A549 (cell line): Measurements from ENCODE around the gene LRP6. TPM values are rescaled to one million over a fixed set of nuclear protein-coding genes. Genes with fewer than 3 reads are reported as not detected.

Source experiments
- ATAC-seq, 2 experiments: fragments of 200-7000 bp in 1 of 2; fragments of >200 bp in 1 of 2; cut with Nextera tagmentation in 1 of 2; cut with Tn5 transposase in 1 of 2; 3 replicates each; pipeline versions ENCODE4 v1.8.0 to v1.9.1; 2018 to 2020; ENCODE audit warnings: mild to moderate bottlenecking in 1 of 2, moderate library complexity in 1 of 2
- CTCF ChIA-PET: fragments of 300-600 bp; sonication (Branson Sonifier 250); formaldehyde crosslinking; extraction: SDS; loops from one replicate; lab custom pipeline; 2021; ENCODE audit warnings: antibody characterized with exemption, inconsistent platforms; lab: Yijun Ruan, JAX
- POLR2A ChIA-PET: fragments of 350-600 bp; formaldehyde crosslinking; extraction: SDS; loops from one replicate; lab custom pipeline; 2021; ENCODE audit warnings: antibody characterized with exemption, inconsistent platforms; lab: Yijun Ruan, JAX
- DNase-seq, 2 experiments: peaks; one replicate each; pipeline versions ENCODE4 v3.0.0 to v3.0.0-alpha.2; 2011 to 2016; ENCODE audit warnings: low read depth in 1 of 2, low spot score in 1 of 2
- FAIRE-seq: peaks from 2 replicates; lab custom pipeline; 2011; peaks lifted over from hg19 to GRCh38; lab: Jason Lieb, UNC
- H3K27ac ChIP-seq, 2 experiments: fragments of >200 bp; sonication (Bioruptor Twin); formaldehyde crosslinking; 3 replicates each; pipeline ENCODE4 v1.5.1; 2016 to 2017
- H3K4me1 ChIP-seq: fragments of >200 bp; sonication (Bioruptor Twin); formaldehyde crosslinking; 3 replicates; pipeline ENCODE4 v1.6.1; 2016
- H3K4me2 ChIP-seq: fragments of >200 bp; sonication (Bioruptor Twin); formaldehyde crosslinking; 3 replicates; pipeline ENCODE4 v1.6.1; 2016
- H3K4me3 ChIP-seq: fragments of >200 bp; sonication (Bioruptor Twin); formaldehyde crosslinking; 3 replicates; pipeline ENCODE4 v1.5.1; 2016
- H3K9me3 ChIP-seq: fragments of >200 bp; sonication (Bioruptor Twin); formaldehyde crosslinking; 3 replicates; pipeline ENCODE4 v1.6.1; 2016
- ATOH8 ChIP-seq: fragments of 250-450 bp; sonication (Bioruptor Pico); IDR thresholded peaks from 2 replicates; pipeline ENCODE4 v1.5.0; 2020; ENCODE audit warnings: low read depth, mild to moderate bottlenecking, moderate library complexity
- CBX2 ChIP-seq: fragments of 200-600 bp; sonication (generic); IDR thresholded peaks from 2 replicates; pipeline ENCODE4 v1.6.1; 2016; ENCODE audit warnings: low read depth, mild to moderate bottlenecking, borderline replicate concordance
- CEBPB ChIP-seq, 2 experiments: fragments of >200 bp in 1 of 2; sonication (Bioruptor Twin) in 1 of 2; formaldehyde crosslinking in 1 of 2; IDR thresholded peaks; 2 replicates each; pipeline ENCODE4 v1.6.1; 2012 to 2016
- EP300 ChIP-seq, 2 experiments: fragments of >200 bp; sonication (Bioruptor Twin); formaldehyde crosslinking; IDR thresholded peaks; 2 replicates in 1 of 2; 3 replicates in 1 of 2; pipeline ENCODE4 v1.6.1; 2016 to 2017
- GATA3 ChIP-seq: IDR thresholded peaks from 2 replicates; pipeline ENCODE4 v1.6.1; 2012; ENCODE audit warnings: borderline replicate concordance
- HES2 ChIP-seq: fragments of >200 bp; sonication (Bioruptor Twin); formaldehyde crosslinking; IDR thresholded peaks from 2 replicates; pipeline ENCODE4 v1.6.1; 2016
- HOXB13 ChIP-seq: fragments of 250-450 bp; sonication (Bioruptor Pico); IDR thresholded peaks from 2 replicates; pipeline ENCODE4 v1.5.0; 2020; ENCODE audit warnings: low read depth, mild to moderate bottlenecking, moderate library complexity
- HOXB5 ChIP-seq: fragments of 250-450 bp; sonication (Bioruptor Pico); IDR thresholded peaks from 2 replicates; pipeline ENCODE4 v1.5.0; 2020; ENCODE audit warnings: mild to moderate bottlenecking, moderate library complexity
- JUN ChIP-seq, 2 experiments: fragments of >200 bp; sonication (Bioruptor Twin); formaldehyde crosslinking; IDR thresholded peaks; 2 replicates in 1 of 2; 3 replicates in 1 of 2; pipeline ENCODE4 v1.6.1; 2016 to 2017
- KDM1A ChIP-seq: fragments of 200-600 bp; sonication (generic); IDR thresholded peaks from 2 replicates; pipeline ENCODE4 v1.6.1; 2016; ENCODE audit warnings: low read depth, mild to moderate bottlenecking
- MAFK ChIP-seq: fragments of 450-650 bp; IDR thresholded peaks from 2 replicates; pipeline ENCODE4 v1.6.1; 2014; ENCODE audit not compliant: partially characterized antibody
- MAZ ChIP-seq: fragments of 150-350 bp; IDR thresholded peaks from 2 replicates; pipeline ENCODE4 v1.6.1; 2014; ENCODE audit warnings: antibody characterized with exemption, low read depth, low read length, borderline replicate concordance
- NFE2L2 ChIP-seq: fragments of 150-350 bp; conservative IDR thresholded peaks from 2 replicates; pipeline ENCODE4 v1.6.1; 2014; ENCODE audit warnings: low read length
- NPAS2 ChIP-seq: fragments of 250-450 bp; sonication (Bioruptor Pico); IDR thresholded peaks from 2 replicates; pipeline ENCODE4 v1.8.0; 2022; ENCODE audit warnings: mild to moderate bottlenecking, moderate library complexity, borderline replicate concordance
- NR3C1 ChIP-seq: fragments of >200 bp; sonication (Bioruptor Twin); formaldehyde crosslinking; IDR thresholded peaks from 3 replicates; pipeline ENCODE4 v1.6.1; 2017
- PHF8 ChIP-seq: fragments of 200-600 bp; sonication (generic); IDR thresholded peaks from 2 replicates; pipeline ENCODE4 v1.6.1; 2016; ENCODE audit warnings: low read depth, mild to moderate bottlenecking, antibody characterized with exemption, moderate library complexity, borderline replicate concordance
- POLR2A ChIP-seq: IDR thresholded peaks from 2 replicates; pipeline ENCODE4 v1.6.1; 2012; ENCODE audit warnings: mild to moderate bottlenecking, low read length
- RCOR1 ChIP-seq: fragments of 150-350 bp; IDR thresholded peaks from 2 replicates; pipeline ENCODE4 v1.6.1; 2014; ENCODE audit warnings: antibody characterized with exemption, low read length, low read depth
- RNF2 ChIP-seq: fragments of 200-600 bp; sonication (generic); IDR thresholded peaks from 2 replicates; pipeline ENCODE4 v1.6.1; 2016; ENCODE audit warnings: low read depth, mild to moderate bottlenecking, antibody characterized with exemption, moderate library complexity, borderline replicate concordance
- SREBF2 ChIP-seq: fragments of 450-650 bp; IDR thresholded peaks from 2 replicates; pipeline ENCODE4 v1.6.1; 2014; ENCODE audit warnings: mild to moderate bottlenecking, moderate library complexity
- TFCP2L1 ChIP-seq: fragments of 250-450 bp; sonication (Bioruptor Pico); IDR thresholded peaks from 2 replicates; pipeline ENCODE4 v1.5.0; 2021; ENCODE audit warnings: mild to moderate bottlenecking
- ZC3H11A ChIP-seq: fragments of 450-650 bp; IDR thresholded peaks from 2 replicates; pipeline ENCODE4 v1.6.1; 2014; ENCODE audit warnings: antibody characterized with exemption, mild to moderate bottlenecking
- ZFP36 ChIP-seq: fragments of 450-650 bp; IDR thresholded peaks from 2 replicates; pipeline ENCODE4 v1.6.1; 2014; ENCODE audit warnings: borderline replicate concordance; ENCODE audit not compliant: partially characterized antibody
- ZNF302 ChIP-seq: fragments of 250-450 bp; sonication (Bioruptor Pico); IDR thresholded peaks from 2 replicates; pipeline ENCODE4 v1.9.0; 2021; ENCODE audit warnings: inconsistent platforms, mild to moderate bottlenecking, moderate library complexity
- WGBS: methylation state at CpG from one replicate; pipeline ENCODE4 v1.1.6; 2017; ENCODE audit errors: missing lambda C conversion rate; 5-methylcytosine and 5-hydroxymethylcytosine counted together
- polyA plus RNA-seq, 4 experiments: library from polyadenylated mRNA; depleted of rRNA in 3 of 4; stranded (reverse); fragments of >200 nt; fragmentation: RNase III in 1 of 4; extraction: RNeasy Plus Mini Kit Qiagen cat#74134 plus additional on column Dnase treatment in 1 of 4; gene quantifications; 2 replicates in 3 of 4; 3 replicates in 1 of 4; pipeline ENCODE4 v1.2.3, GENCODE V29; 2011 to 2017
- TF ChIP-seq, protein P1 (sequence below): fragments of 200-600 bp; sonication (generic); IDR thresholded peaks from 2 replicates; pipeline ENCODE4 v1.6.1; 2016; ENCODE audit warnings: antibody characterized with exemption, mild to moderate bottlenecking, moderate library complexity
- TF ChIP-seq, protein P2 (sequence below): fragments of >200 bp; sonication (Bioruptor Twin); formaldehyde crosslinking; IDR thresholded peaks from 3 replicates; pipeline ENCODE4 v1.5.1; 2016
- TF ChIP-seq, protein P3 (sequence below): fragments of 250-450 bp; sonication (Bioruptor Pico); IDR thresholded peaks from 2 replicates; pipeline ENCODE4 v1.5.0; 2021; ENCODE audit warnings: mild to moderate bottlenecking, moderate library complexity, borderline replicate concordance

LRP6 gene
- polyA plus RNA-seq, 2 of the 4 experiments (the other 2 are of a cell fraction): 26.6 to 50.3 TPM

DNA sequence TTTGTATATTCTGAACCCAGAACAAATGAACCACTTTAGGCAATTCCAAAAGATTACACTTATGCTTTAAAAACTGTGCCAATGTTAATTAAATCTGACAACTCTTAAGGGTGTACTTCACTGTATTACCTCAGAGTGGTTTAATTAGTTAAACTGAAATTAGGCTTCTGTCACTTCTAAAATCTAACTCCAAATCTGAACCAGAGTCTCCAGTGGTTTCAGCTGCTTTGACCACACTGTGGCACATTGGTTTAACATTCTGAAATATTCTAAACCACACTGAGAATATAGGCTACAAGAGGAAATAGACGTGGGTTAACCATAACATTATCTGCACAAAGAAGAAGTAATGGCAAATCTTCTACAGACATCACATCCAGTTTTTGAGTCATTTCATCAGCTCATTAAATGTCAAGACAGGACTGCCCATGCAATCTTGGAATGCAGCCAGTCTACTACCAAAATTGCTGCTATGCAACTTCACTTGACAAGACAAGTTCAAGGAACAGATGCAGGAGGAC, 94.8 kb downstream of the LRP6 start (continued):
- no peak for TF ChIP-seq JUN (IDR thresholded peaks at IDR 0.05)
- no peak for TF ChIP-seq CEBPB (IDR thresholded peaks at IDR 0.05)
- TF ChIP-seq, all 56 proteins: peak for 0

GRCh38 chr12:12167847-12168246, 99.0 kb downstream of the LRP6 start:
- Histone ChIP-seq H3K4me1 (peaks cover 63% of the 10 kb centered on the region), H3K27ac (peak overlapping the region; percentile 8 to 12; a peak in 1 of 6 replicates), H3K4me3 (no peak overlapping the region), H3K4me2 (peak overlapping the region; percentile 56), H3K9me3 (no peaks in the 10 kb centered on the region)
- peak in 1 of 2 experiments; percentile 76 for DNase-seq
- FAIRE-seq: no peak
- TF ChIP-seq SREBF2: no peak
- TF ChIP-seq EP300 (IDR thresholded peaks at IDR 0.05): no peak
- TF ChIP-seq HOXB5 (CRISPR knock-in tag): no peak
- no peak for TF ChIP-seq HES2
- TF ChIP-seq RNF2: no peak
- TF ChIP-seq GATA3: peak; percentile 41; the same call in 1 of the 2 replicates
- no peak for TF ChIP-seq PHF8
- no peak for TF ChIP-seq NPAS2
- TF ChIP-seq, protein P1, sequence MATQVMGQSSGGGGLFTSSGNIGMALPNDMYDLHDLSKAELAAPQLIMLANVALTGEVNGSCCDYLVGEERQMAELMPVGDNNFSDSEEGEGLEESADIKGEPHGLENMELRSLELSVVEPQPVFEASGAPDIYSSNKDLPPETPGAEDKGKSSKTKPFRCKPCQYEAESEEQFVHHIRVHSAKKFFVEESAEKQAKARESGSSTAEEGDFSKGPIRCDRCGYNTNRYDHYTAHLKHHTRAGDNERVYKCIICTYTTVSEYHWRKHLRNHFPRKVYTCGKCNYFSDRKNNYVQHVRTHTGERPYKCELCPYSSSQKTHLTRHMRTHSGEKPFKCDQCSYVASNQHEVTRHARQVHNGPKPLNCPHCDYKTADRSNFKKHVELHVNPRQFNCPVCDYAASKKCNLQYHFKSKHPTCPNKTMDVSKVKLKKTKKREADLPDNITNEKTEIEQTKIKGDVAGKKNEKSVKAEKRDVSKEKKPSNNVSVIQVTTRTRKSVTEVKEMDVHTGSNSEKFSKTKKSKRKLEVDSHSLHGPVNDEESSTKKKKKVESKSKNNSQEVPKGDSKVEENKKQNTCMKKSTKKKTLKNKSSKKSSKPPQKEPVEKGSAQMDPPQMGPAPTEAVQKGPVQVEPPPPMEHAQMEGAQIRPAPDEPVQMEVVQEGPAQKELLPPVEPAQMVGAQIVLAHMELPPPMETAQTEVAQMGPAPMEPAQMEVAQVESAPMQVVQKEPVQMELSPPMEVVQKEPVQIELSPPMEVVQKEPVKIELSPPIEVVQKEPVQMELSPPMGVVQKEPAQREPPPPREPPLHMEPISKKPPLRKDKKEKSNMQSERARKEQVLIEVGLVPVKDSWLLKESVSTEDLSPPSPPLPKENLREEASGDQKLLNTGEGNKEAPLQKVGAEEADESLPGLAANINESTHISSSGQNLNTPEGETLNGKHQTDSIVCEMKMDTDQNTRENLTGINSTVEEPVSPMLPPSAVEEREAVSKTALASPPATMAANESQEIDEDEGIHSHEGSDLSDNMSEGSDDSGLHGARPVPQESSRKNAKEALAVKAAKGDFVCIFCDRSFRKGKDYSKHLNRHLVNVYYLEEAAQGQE: no peak
- TF ChIP-seq TFCP2L1 (CRISPR knock-in tag): no peak
- TF ChIP-seq POLR2A: no peak
- no peak for TF ChIP-seq HOXB13
- TF ChIP-seq MAFK: no peak
- TF ChIP-seq CEBPB (IDR thresholded peaks at IDR 0.05): peak in 1 of 2 experiments; percentile 33; a peak in 1 of 4 replicates
- TF ChIP-seq RCOR1: no peak
- POLR2A ChIA-PET: no interaction called here
- peak in 1 of 2 experiments; percentile 79; a peak in 3 of 6 replicates for ATAC-seq
- CTCF ChIA-PET: interaction anchor here (0.6 to 1.8 kb wide), 5 partner anchors 14 to 521 kb away, joined by 3 to 6 read pairs (median 3); no protein-coding TSS in a partner anchor
- WGBS: 0% methylated on average over 1 of the region's 1 CpG

GRCh38 chr12:12166751-12167150, 100.1 kb downstream of the LRP6 start:
- ChIA-PET CTCF (no interaction called here), POLR2A (no interaction called here)
- no peaks in the 10 kb centered on the region for H3K9me3 ChIP-seq
- H3K4me1 ChIP-seq: peaks cover 52% of the 10 kb centered on the region
- ATAC-seq (no peak), DNase-seq (no peak), FAIRE-seq (no peak)
- H3K27ac ChIP-seq: peak overlapping the region in 1 of 2 experiments; percentile 52; a peak in 2 of 6 replicates
- no peak overlapping the region for H3K4me2 ChIP-seq
- H3K4me3 ChIP-seq: no peak overlapping the region
- TF ChIP-seq ZNF302 (CRISPR knock-in tag): no peak
- no peak for TF ChIP-seq CBX2
- TF ChIP-seq ZFP36: no peak
- no peak for TF ChIP-seq NFE2L2
- TF ChIP-seq MAZ: no peak
- no peak for TF ChIP-seq ZC3H11A
- no peak for TF ChIP-seq RNF2
- no peak for TF ChIP-seq NR3C1
- TF ChIP-seq HES2: no peak
- TF ChIP-seq, protein P2, sequence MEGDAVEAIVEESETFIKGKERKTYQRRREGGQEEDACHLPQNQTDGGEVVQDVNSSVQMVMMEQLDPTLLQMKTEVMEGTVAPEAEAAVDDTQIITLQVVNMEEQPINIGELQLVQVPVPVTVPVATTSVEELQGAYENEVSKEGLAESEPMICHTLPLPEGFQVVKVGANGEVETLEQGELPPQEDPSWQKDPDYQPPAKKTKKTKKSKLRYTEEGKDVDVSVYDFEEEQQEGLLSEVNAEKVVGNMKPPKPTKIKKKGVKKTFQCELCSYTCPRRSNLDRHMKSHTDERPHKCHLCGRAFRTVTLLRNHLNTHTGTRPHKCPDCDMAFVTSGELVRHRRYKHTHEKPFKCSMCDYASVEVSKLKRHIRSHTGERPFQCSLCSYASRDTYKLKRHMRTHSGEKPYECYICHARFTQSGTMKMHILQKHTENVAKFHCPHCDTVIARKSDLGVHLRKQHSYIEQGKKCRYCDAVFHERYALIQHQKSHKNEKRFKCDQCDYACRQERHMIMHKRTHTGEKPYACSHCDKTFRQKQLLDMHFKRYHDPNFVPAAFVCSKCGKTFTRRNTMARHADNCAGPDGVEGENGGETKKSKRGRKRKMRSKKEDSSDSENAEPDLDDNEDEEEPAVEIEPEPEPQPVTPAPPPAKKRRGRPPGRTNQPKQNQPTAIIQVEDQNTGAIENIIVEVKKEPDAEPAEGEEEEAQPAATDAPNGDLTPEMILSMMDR: no peak
- no peak for TF ChIP-seq RCOR1
- TF ChIP-seq NPAS2: no peak
- no peak for TF ChIP-seq MAFK
- no peak for TF ChIP-seq KDM1A
- TF ChIP-seq ATOH8: no peak
- TF ChIP-seq, protein P3, sequence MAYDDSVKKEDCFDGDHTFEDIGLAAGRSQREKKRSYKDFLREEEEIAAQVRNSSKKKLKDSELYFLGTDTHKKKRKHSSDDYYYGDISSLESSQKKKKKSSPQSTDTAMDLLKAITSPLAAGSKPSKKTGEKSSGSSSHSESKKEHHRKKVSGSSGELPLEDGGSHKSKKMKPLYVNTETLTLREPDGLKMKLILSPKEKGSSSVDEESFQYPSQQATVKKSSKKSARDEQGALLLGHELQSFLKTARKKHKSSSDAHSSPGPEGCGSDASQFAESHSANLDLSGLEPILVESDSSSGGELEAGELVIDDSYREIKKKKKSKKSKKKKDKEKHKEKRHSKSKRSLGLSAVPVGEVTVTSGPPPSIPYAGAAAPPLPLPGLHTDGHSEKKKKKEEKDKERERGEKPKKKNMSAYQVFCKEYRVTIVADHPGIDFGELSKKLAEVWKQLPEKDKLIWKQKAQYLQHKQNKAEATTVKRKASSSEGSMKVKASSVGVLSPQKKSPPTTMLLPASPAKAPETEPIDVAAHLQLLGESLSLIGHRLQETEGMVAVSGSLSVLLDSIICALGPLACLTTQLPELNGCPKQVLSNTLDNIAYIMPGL (CRISPR knock-in tag): no peak
